NCI-H1694 treated with DMSO at 0.1 percent for 48 hours (cell line): ENCODE results near the gene OR4S1.
"Not testable (repeated sequence)": the region's sequence is repeated elsewhere in the genome, so short reads cannot be mapped to it uniquely, and the experiment has no call there.

ENCODE experiments used
- DNase-seq: peaks from one replicate; lab custom pipeline; 2025; lab: John Stamatoyannopoulos, UW

The OR4S1 gene

GRCh38 chr11:48305923-48306322 is at the start of gene OR4S1:
Gene OR4S1, plus strand, starts transcription at chr11:48306223. Its CDS starts 0 bp downstream, at chr11:48306223.
- no peak for DNase-seq

- no peak for DNase-seq
These were observed 44.4 kb upstream of the OR4S1 start for GRCh38 chr11:48261600-48261999.

GRCh38 chr11:48263423-48263911 is 42.6 kb upstream of the OR4S1 start, which contains the start of gene OR4X1:
Gene OR4X1, plus strand, starts transcription at chr11:48263861. Its CDS starts 0 bp downstream, at chr11:48263861.
- no peak for DNase-seq

- DNase-seq: no peak
These were observed 35.4 kb upstream of the OR4S1 start for GRCh38 chr11:48270621-48271020.

- no peak for DNase-seq
These were observed 33.4 kb upstream of the OR4S1 start for GRCh38 chr11:48272606-48273005.

- peak; percentile 46 for DNase-seq
These were observed 1.9 kb downstream of the OR4S1 start for GRCh38 chr11:48307760-48308386.

- not testable (repeated sequence) for DNase-seq
These were observed 7.6 kb downstream of the OR4S1 start for GRCh38 chr11:48313590-48313989.

- not testable (repeated sequence) for DNase-seq
These were observed 13.8 kb downstream of the OR4S1 start for GRCh38 chr11:48319813-48320212.

GRCh38 chr11:48324620-48325019 is 18.6 kb downstream of the OR4S1 start, which contains the start of gene OR4C3:
Gene OR4C3, plus strand, starts transcription at chr11:48324920. Its CDS starts 102 bp downstream, at chr11:48325022.
- DNase-seq: not testable (repeated sequence)

- no peak for DNase-seq
These were observed 35.4 kb downstream of the OR4S1 start for GRCh38 chr11:48341466-48341865.

- not testable (repeated sequence) for DNase-seq
These were observed 36.5 kb downstream of the OR4S1 start for GRCh38 chr11:48342505-48342904.

- DNase-seq: not testable (repeated sequence)
These were observed 40.3 kb downstream of the OR4S1 start for GRCh38 chr11:48346286-48346685.

- no peak for DNase-seq
These were observed 48.0 kb downstream of the OR4S1 start for GRCh38 chr11:48354013-48354412.

- no peak for DNase-seq
These were observed 48.7 kb downstream of the OR4S1 start for GRCh38 chr11:48354677-48355076.
